K562 (cell line): ENCODE data around the gene MACF1.

Experiments used
- BHLHE40 ChIP-seq: IDR thresholded peaks from 2 replicates; pipeline ENCODE4 v1.6.1; 2011; ENCODE audit warnings: low read length, improper control_type of control experiment
- RNF2 ChIP-seq: sonication (generic); IDR thresholded peaks from 2 replicates; pipeline ENCODE4 v1.6.1; 2016
- TBP ChIP-seq: optimal IDR thresholded peaks from 2 replicates; pipeline ENCODE3; 2011; ENCODE audit warnings: low read depth, low read length, improper control_type of control experiment
- ZNF232 ChIP-seq: sonication (generic); formaldehyde crosslinking; IDR thresholded peaks from 2 replicates; pipeline ENCODE4 v1.8.0; 2022; ENCODE audit warnings: mild to moderate bottlenecking, missing genetic modification reagents

DNA sequence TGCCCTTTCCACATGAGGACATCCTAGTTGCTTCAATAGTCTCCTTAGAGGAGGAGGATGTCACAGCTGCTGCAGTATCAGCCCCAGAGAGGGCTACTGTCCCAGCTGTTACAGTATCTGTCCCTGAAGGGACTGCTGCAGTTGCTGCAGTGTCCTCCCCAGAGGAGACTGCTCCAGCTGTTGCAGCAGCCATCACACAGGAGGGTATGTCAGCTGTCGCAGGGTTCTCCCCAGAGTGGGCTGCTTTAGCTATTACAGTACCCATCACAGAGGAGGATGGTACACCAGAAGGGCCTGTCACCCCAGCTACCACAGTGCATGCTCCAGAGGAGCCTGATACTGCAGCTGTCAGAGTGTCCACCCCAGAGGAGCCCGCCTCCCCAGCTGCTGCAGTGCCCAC is 208.4 kb downstream of the MACF1 start:
- TF ChIP-seq BHLHE40 (no peak), RNF2 (no peak), ZNF232 (CRISPR knock-in tag) (no peak), TBP (no peak)
